LoVo (cell line): ENCODE data around the gene POPDC2.
"Not testable (repeated sequence)": the region's sequence is repeated elsewhere in the genome, so short reads cannot be mapped to it uniquely, and the experiment has no call there.

Experiments
- DNase-seq: peaks from one replicate; pipeline ENCODE4 v3.0.0-alpha.2; 2016; ENCODE audit warnings: low spot score

The POPDC2 gene, protein sequence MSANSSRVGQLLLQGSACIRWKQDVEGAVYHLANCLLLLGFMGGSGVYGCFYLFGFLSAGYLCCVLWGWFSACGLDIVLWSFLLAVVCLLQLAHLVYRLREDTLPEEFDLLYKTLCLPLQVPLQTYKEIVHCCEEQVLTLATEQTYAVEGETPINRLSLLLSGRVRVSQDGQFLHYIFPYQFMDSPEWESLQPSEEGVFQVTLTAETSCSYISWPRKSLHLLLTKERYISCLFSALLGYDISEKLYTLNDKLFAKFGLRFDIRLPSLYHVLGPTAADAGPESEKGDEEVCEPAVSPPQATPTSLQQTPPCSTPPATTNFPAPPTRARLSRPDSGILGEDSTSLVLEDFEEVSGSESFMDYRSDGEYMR

DNA sequence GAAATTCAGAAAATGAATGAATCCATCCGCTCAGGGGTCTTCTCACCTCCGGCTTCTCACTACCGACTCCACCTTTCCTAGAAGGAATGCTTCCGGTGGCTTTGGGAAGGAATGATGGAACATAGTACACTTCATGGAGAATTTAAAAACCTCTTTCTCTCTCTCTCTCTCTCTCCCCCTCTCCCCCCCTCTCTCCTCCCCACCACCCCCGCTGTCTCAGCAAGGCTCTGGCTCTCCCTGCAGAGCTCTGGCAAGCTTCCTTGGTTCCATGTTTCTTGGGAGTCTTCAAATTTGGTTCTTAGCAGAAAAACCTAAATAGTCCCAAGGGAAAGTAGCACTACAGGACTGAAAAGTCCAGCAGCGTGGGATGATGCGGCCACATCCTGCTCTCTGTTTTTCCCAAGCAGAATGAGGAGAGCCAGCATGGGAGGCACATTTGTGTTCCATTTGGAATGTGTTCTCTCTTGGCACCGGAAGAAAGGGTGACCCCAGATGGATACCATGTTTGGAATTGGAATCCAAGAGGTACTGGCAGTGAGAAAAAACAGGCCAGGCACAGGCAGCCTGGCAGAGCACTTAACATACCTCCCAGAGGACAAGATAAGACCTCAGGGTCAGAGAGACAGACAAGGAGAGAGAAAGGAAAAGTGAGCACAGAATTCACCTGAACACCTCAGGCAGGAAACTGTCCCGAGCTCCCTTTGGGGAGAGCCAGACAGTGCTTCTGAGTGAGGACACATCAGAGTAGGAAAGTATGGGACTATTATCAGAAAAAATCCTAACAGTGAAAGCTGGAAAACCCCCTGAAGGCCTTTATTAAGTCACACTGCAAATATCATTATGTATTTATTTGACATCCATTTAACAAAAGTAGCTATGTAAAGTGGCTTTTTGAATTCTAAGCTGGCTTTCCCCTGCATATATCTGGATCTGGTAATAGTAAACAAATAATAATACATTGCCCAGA lies at the start of gene POPDC2:
Gene POPDC2, minus strand, starts transcription at position 116 of the 967 bp plus-strand sequence. CDS start 166 bp downstream, outside the sequence.
- DNase-seq: no peak

DNA sequence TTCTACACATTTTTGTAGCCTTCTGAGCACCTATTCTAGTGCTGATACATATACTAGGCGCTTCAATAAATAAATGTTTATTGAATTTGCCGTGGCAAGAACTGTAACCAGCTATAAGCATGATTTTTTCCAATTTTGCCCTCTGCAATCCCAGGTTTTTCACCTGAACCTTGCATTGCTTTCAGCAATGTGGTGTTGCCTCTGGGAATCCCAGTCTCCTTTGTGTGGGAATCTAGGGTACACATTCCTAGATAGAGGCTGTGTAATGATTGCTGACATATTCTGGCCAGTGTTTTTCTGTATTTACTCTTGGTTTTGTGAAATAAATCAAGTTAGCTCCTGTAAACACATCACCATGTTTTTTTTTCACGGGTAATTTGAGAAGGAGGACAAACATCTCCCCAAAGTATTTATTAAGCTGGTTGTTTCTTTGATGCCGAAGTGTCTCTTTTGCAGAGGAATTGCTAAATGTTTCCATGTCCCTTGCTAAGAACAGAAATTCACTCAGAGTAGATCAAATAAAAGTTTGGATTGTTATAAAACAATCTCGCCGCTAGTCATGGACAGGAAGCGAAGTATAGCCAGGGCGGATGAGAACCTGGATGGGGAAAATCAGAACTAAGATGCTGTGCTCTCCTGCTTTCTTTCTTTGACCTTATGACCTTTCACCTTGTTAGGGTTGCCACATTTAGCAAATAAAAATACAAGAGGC lies 43.6 kb upstream of the POPDC2 start:
- DNase-seq: no peak

DNA sequence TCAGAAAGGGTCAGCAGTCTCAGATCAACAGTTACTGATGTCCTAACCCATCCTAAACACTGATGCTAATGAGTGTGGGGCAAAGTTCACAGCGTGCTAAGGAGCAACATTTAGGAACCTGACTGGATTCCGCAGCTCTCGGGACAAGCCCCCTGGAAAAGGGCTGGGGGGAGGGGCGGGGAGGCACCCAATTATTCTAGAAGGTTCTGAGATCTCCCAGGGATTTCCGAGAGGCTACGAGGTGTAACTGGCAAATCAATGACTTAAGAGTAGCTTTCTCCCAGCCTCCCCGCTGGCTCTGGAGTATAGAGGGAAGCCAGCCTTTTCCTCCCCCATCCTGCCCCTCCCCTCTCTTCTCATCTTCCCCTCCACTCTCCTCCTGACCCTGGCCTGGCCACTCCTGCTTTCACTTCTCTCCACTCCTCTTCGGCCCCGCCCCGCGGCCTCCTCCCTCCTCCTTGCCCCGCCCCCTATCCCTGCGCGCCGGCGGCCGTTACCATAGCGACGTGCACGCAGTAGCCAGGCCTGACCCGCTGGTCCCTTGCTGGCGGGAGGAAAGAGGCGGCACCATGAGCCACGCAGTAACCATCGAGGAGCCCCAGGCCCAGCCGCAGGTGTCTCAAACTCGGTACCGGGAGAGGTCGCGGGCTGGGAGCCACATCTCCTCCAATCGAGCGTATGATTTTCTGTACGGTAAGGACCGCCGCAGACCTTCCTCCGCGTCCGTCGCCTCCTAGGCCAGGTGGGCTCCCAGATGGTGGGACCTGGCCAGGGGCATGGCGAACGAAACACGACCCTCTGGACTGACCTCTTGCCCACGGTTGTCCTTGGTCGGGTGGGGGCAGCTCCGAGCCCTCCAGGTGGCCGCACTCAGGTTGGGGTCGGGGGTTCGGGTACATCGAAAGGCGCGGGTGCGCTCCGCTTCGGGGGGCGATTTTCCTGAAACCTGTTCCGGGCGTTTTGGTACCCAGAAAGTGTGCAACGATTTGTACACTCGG lies 42.4 kb upstream of the POPDC2 start, which contains the start of gene CFAP91:
Gene CFAP91, plus strand, starts transcription at position 493 of the 998 bp plus-strand sequence. Its CDS starts 77 bp downstream, at position 570.
- no peak for DNase-seq

DNA sequence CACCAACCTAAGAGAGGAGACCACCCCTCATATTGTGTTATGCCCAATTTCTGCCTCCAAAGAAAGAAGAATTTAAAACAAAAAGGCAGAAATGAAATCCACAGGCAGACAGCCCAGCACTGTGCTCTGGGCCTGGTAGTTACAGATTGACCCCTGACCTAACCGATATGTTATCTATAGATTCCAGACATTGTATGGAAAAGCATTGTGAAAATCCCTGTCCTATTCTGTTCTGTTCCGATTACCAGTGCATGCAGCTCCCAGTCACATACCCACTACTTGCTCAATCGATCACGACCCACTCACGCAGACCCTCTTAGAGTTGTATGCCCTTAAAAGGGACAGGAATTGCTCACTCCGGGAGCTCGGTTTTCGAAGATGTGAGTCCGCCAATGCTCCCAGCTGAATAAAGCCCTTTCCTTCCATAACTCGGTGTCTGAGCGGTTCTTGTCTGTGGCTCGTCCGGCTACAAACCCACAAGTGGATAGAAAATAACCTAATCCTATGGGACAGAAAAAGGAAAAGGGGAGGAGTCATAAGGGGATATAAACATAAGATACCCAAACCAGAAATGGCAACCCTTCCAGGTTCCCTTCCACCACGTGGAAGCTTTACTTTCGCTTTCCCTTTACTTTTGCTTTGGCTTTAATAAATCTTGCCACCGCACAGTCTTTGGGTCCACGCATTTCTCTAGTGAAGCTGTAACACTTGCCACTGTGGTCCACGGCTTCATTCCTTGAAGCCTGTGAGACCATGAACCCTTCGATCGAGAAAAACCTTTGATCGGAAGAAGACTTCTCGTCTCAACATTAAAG lies 40.7 kb upstream of the POPDC2 start:
- no peak for DNase-seq

DNA sequence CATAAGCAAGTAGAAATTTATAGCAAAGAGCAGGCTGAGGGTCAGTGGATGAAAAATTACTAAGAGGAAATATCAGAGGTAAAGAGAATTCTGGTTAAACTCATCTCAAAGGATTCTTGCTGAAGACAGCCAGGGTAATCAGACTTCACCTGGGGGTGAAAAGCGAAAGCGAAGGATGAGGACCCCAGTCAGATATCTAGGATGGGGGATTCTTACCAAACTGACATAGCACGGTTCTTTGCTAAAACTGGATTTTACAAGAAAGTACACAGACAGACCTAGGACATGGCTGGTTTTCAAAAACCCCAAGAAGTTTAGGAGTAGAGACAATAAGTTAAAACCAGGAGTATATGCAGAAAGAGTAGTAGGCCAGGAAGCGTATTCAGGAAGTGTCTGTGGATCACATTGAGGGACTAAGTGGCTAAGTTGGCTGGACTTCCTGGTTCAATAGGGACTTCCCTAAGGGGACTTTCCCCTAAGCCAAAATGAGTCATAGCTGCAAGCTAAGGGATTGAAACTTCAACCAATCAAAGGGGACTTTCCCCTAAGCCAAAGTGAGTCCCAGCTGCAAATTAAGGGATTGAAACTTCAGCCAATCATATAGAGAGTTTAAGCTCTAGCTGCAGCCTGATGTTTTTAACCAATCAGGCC lies 40.0 kb upstream of the POPDC2 start:
- peak; percentile 18 for DNase-seq

DNA sequence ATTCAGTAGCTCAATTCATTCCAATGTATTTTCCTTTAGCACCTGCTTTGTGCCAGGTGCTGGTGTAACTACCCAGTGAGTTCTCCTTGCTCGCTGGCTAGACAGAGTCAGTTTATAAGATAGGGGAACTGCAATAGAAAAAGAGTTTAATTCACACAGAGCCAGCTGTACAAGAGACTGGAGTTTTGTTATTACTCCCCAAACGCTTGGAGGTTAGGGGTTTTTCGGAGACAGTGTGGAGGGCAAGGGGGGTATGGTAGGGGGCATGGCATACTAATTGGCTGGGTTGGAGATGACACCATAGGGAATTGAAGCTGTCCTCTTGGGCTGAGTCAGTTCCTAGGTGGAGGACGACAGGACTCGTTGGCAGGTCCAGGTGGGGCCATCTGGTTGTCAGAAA lies 37.0 kb upstream of the POPDC2 start:
- DNase-seq: no peak

DNA sequence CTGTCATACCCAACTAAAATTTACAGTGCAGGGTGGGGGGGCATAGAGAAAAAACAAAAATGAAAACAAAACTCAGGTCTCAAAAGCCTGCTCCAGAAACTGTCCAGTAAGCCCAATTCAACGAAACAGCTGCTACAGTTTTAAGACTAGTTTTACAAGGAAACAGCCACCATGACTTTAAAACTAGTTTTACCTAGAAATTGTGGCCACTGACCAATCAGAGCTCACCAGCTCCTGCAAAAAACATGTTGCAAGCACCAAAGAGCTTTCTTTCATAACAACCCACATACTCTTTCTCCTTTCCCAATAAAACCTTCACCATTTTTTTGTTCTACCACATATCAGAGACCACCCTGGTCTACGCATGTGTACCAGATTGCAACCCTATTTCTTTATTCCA lies 35.1 kb upstream of the POPDC2 start:
- no peak for DNase-seq

DNA sequence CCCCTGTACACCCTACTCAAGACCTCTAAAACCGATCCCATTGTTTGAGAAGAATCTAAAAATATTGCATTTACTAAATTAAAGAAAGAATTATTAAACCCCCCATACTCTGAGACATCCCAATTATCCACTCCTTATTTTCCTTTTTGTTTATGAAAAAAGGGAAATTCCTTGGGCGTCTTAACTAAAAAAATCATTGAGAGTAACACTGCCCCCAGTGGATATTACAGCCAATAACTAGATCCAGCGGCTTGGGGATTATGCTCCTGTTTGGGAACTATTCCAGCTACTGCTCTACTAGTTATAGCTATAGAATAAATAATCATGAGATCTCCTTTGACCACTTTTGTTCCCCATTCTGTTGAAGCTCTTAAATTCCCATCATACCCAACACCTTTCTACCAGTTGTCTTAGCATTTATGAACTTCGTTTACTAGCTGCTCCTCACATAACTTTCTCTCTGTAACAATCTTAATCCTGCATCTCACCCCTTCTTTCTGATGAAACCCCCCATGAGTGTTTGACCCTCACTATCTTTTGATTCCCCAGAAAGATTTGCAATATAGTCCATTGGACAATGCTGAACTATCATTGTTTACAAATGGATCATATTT lies 29.8 kb upstream of the POPDC2 start:
- peak; percentile 12 for DNase-seq

DNA sequence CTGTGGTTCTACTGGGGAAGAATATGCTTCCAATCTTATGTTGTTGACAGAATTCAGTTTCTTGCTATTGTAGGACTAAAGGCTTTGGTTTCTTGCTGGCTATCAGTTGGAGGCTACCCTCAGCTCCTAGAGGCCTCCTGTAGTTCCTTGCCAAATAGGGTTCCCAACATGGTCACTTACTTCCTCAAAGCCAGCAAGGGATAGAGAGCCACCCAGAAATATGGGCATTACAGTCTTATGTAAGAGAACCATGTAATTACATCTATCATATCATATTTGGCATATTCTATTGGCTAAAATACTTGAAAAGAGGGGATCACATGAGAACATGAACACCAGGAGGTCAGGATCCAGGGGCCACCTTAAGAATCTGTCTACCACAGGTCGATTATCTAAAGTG lies 23.0 kb upstream of the POPDC2 start:
- no peak for DNase-seq

DNA sequence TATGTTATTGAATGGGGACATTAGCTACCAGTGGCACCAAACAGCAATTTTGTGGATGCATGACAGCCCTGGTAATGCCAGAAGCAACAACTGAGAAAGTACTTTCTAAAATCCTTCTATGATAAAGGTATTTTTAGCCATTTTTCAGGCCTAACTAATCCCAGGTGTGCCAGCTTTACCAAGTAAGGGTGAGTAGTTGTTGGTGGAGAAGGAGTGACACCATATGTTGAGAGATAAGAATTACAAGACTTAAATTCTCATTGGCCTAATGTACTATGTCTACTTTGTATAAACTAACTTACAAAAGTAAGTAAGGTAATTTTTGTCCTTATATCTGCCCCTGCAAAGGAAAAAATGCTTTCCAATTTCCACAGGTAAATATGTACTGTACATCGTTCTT lies 20.9 kb upstream of the POPDC2 start:
- peak; percentile 39 for DNase-seq

DNA sequence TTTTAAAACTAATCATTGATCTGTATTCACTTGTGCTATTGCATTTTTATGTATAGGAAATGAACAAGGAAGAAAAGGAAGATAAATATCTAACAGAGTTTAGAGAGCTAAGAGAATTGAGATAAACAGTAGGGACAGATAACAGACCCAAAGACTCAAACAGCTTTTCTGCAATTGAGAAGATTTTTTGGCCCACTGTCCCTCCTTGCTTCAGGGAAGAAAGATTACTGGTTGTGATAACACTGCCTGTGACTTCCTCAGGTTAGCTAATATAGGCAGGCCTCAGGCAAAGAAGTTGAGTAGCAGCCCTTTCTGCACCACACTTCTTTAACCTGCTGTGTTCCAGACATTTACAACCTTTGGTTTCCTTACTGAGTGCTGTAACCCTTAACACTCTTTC lies 19.5 kb upstream of the POPDC2 start:
- DNase-seq: no peak

DNA sequence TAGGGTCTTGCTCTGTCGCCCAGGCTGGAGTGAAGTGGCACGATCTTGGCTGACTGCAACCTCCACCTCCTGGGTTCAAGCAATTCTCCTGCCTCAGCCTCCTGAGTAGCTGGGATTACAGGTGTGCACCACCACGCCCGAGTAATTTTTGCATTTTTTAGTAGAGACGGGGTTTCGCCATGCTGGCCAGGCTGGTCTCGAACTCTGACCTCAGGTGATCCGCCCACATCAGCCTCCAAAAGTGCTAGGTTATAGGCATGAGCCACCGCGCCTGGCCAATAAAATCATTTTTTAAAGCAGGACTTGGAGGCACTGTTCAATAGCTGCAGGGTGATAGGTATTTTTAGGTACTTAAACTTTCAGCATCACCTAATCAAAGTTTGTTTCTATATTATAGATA lies 17.8 kb upstream of the POPDC2 start:
- not testable (repeated sequence) for DNase-seq

DNA sequence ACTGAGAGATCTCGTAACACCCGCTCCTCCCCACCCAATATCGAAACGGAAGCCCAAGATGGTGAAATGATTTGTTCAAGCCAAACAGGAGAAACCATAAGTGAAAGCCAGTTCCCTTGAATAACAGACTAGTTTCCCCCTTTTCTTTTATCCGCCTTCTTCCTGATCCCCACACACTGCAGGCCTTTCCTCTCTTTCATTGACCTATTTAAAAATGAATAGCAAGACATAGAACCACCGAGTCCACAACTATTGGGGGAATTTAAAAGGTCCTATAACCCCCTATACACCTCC lies 17.2 kb upstream of the POPDC2 start:
- no peak for DNase-seq

DNA sequence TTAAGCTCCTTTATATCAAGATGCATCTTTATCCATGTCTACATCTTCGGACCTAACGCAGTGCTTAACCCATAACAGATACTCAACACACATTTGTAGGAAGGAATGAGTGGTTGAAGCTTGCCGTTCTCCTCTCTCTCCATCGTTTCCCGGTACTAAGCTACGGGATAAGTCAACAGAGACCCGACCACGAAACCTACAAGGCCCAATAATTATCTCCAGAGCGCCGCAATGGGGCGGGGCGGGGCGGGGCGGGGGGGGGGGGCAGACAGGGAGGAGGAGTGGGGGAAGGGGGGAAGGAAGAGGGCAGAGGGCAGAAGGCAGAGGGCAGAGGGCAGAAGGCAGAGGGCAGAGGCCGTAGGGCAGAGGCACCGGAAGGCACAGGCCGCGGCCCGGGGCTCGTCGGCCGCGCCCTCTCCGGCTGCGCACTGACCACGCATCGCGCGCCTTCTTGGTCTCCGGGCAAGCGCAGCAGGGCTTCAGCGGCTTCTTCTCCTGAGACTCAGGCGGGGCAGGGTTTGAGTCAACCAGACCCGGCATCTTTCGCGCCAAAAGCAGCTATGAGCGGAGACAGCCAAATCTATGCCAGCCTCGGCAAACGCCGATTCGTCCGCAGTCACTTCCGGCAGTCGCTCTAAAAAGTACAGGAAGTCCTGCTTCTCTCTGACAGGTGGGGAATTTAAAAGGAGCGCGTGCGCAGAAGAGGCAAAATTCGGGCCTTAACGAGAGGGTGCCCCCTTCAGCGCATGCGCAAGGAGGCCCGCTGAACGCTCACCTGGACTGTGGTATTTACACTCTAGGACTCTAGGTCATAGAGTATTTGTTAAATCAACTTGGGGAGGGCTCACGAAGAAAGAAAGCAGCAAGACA lies 16.6 kb upstream of the POPDC2 start, which contains the start of gene COX17:
Gene COX17, minus strand, starts transcription at position 636 of the 870 bp plus-strand sequence. Its CDS starts 96 bp downstream, at position 540.
- DNase-seq: peak; percentile 96

DNA sequence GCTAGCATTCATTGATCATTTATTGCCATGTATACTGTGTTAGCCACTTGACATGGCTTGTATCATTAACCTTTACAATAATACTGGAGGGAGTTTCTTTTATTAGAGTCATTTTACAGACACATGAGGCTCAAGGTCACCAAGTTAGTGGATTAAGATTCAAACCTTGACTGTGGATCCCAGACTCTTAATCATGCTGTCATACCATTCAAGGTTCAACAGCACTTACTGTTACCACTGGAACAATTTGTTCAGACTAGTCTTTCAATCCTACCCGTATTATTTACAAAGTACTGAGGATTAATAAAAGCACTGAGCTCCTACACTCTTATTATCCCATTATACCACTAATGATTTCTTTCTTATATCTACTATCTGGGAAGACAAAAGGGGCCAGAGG lies 15.6 kb upstream of the POPDC2 start:
- no peak for DNase-seq

DNA sequence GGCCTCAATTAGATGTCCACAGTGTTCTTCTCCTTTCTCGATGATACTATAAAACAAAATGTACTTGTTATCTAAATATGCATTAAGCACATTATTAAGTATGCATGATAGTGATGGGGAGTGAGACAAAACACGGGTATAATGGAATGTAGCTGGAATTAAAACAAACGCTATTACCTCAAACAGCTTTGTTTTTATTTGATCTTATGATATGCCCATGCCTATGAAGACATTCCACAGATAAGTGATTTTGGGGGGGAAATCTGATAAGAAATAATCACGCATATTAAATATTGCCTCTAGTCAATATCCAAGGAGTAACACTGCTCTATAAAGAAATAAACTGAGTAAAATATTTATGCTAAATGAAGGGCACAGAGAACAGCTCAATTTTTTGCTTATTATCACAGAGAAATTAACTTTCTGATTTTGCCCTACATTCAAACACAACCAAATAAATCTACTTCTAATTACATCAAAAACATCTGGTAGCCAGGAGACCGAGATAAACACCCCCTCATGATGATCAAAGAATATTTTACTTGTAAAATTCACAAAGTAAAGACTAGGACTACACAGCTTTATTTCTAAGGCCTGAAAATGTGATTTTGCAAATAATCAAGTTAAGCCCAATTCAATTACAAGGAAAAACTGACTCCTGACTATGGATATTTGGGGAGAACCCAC lies 14.9 kb upstream of the POPDC2 start:
- DNase-seq: no peak

DNA sequence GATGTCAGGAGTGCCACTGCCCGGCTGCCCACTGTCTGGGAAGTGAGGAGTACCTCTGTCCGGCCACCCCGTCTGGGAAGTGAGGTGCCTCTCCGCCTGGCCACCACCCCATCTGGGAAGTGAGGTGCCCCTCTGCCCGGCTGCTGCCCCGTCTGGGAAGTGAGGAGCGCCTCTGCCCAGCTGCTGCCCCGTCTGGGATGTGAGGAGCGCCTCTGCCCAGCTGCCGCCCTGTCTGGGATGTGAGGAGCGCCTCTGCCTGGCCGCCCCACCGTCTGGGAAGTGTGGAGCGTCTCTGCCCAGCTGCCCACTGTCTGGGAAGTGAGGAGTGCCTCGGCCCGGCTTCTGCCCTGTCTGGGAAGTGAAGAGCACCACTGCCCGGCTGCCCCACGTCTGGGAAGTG lies 13.5 kb upstream of the POPDC2 start:
- DNase-seq: no peak

DNA sequence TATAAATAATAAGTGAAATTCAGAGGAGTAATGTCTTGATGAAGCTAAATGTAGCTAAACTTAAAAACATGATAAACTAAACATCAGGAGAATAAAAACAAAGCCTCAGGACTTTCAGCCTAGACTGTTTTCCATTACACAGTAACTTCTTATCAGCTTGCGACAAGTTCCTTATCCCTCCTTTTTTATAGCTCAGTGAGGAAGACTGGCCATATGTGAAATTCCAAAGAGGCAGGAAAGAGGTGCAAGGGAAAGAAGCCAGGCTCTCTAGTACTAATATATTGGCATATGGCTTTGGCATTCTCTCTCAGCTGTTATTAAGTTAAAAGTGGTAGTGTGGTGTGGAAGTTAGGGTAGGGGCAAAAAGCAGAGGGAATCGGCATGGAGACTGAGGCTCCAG lies 12.4 kb upstream of the POPDC2 start:
- DNase-seq: no peak
